Gastrocnemius medialis (tissue), 4 donors: ENCODE results near the gene TIFAB. TPM values are rescaled to one million over a fixed set of nuclear protein-coding genes. Genes with fewer than 3 reads are reported as not detected.

Experiments
- ATAC-seq, 2 donors: fragments of 150-250 bp; one replicate each; pipeline ENCODE4 v1.9.1; 2016
- DNase-seq, 2 donors: peaks; one replicate each; pipeline ENCODE4 v3.0.0-alpha.2; 2019
- H3K27ac ChIP-seq, 4 donors: fragments of 200-600 bp; sonication (generic); 1 replicate in 1 of 4; 2 replicates in 3 of 4; pipeline ENCODE4 v1.5.1; 2016 to 2018; ENCODE audit warnings: mild to moderate bottlenecking in 2 of 4, moderate library complexity in 1 of 4
- H3K27me3 ChIP-seq, 3 donors: fragments of 200-600 bp; sonication (generic) in 2 of 3; 1 replicate in 1 of 3; 2 replicates in 2 of 3; pipeline versions ENCODE4 v1.5.1 to v1.6.0; 2016 to 2019; ENCODE audit warnings: mild to moderate bottlenecking in 1 of 3, moderate library complexity in 1 of 3
- H3K36me3 ChIP-seq, 2 donors: fragments of 200-600 bp; sonication (generic) in 1 of 2; one replicate each; pipeline ENCODE4 v1.5.1; 2017 to 2018
- H3K4me1 ChIP-seq, 2 donors: fragments of 200-600 bp; sonication (generic) in 1 of 2; one replicate each; pipeline ENCODE4 v1.5.1; 2016 to 2017; ENCODE audit warnings: mild to moderate bottlenecking in 2 of 2
- H3K4me3 ChIP-seq, 4 donors: fragments of 200-600 bp; sonication (generic) in 3 of 4; 1 replicate in 1 of 4; 2 replicates in 3 of 4; pipeline ENCODE4 v1.5.1; 2016 to 2019; ENCODE audit warnings: mild to moderate bottlenecking in 2 of 4
- H3K9me3 ChIP-seq, 3 donors: fragments of 200-600 bp; sonication (generic) in 2 of 3; 1 replicate in 1 of 3; 2 replicates in 2 of 3; pipeline ENCODE4 v1.5.1; 2016 to 2019
- CTCF ChIP-seq, 5 experiments: fragments of 450-650 bp in 3 of 5; fragments of 200-600 bp in 2 of 5; sonication (generic) in 2 of 5; IDR thresholded peaks in 4 of 5; conservative IDR thresholded peaks in 1 of 5; 1 replicate in 4 of 5; 2 replicates in 1 of 5; pipeline ENCODE4 v1.5.1; 2016 to 2019; ENCODE audit warnings: antibody characterized with exemption in 5 of 5, mild to moderate bottlenecking in 3 of 5, moderate library complexity in 3 of 5
- POLR2A ChIP-seq, 2 donors: fragments of 450-650 bp; IDR thresholded peaks; one replicate each; pipeline ENCODE4 v1.6.1; 2017; ENCODE audit warnings: antibody characterized with exemption in 2 of 2, mild to moderate bottlenecking in 2 of 2, moderate library complexity in 2 of 2
- in situ Hi-C, 4 donors: fragments of 200-750 bp; cut with MboI; loops; one replicate each; pipeline versions ENCODE4 v1.15.0 to v1.8.0; 2017; ENCODE audit warnings: low sequenced_read_pairs in 4 of 4
- intact Hi-C: fragments of 100-400 bp; cut with DNase I; formaldehyde crosslinking; loops from one replicate; pipeline ENCODE4 v1.15.1; 2023; ENCODE audit warnings: low total_unique reads
- total RNA-seq, 4 donors: library from RNA; depleted of rRNA; stranded (reverse); fragments of >200 nt; gene quantifications; one replicate each; pipeline versions ENCODE4 v1.1.0 to v1.2.3, GENCODE V29; 2016

The TIFAB gene
- total RNA-seq, 4 donors from 2014 or later = not detected

- no peaks in the 10 kb centered on the region for H3K27me3 ChIP-seq
- DNase-seq (no peak), ATAC-seq (no peak)
- H3K4me3 ChIP-seq = no peak overlapping the region
- H3K4me1 ChIP-seq = no peaks in the 10 kb centered on the region
- TF ChIP-seq CTCF (IDR thresholded peaks at IDR 0.05 in 4 of 5, conservative IDR thresholded peaks at IDR 0.05 in 1 of 5) (no peak), POLR2A (IDR thresholded peaks at IDR 0.05) (no peak)
- intact Hi-C loops = no loop called here
- no peaks in the 10 kb centered on the region for H3K9me3 ChIP-seq
- no peaks in the 10 kb centered on the region for H3K36me3 ChIP-seq
- H3K27ac ChIP-seq = no peak overlapping the region
- in situ Hi-C loops = no loop called here
Measured at GRCh38 chr5:135446615-135447014, 5.5 kb downstream of the TIFAB start.

- Histone ChIP-seq H3K36me3 (no peaks in the 10 kb centered on the region), H3K4me1 (no peaks in the 10 kb centered on the region), H3K27ac (no peak overlapping the region), H3K9me3 (no peaks in the 10 kb centered on the region), H3K4me3 (no peak overlapping the region), H3K27me3 (no peaks in the 10 kb centered on the region)
- intact Hi-C loops (no loop called here), in situ Hi-C loops (no loop called here)
- DNase-seq (no peak), ATAC-seq (no peak)
- TF ChIP-seq CTCF (IDR thresholded peaks at IDR 0.05 in 4 of 5, conservative IDR thresholded peaks at IDR 0.05 in 1 of 5) = no peak
- no peak for TF ChIP-seq POLR2A (IDR thresholded peaks at IDR 0.05)
Measured at GRCh38 chr5:135446206-135446605, 5.9 kb downstream of the TIFAB start.

- no peaks in the 10 kb centered on the region for H3K27me3 ChIP-seq
- intact Hi-C loops = no loop called here
- H3K9me3 ChIP-seq = no peaks in the 10 kb centered on the region
- no peaks in the 10 kb centered on the region for H3K4me1 ChIP-seq
- no peak overlapping the region for H3K27ac ChIP-seq
- in situ Hi-C loops = no loop called here
- no peak for ATAC-seq
- DNase-seq = no peak
- TF ChIP-seq POLR2A (IDR thresholded peaks at IDR 0.05) (no peak), CTCF (IDR thresholded peaks at IDR 0.05 in 4 of 5, conservative IDR thresholded peaks at IDR 0.05 in 1 of 5) (no peak)
- H3K4me3 ChIP-seq = no peak overlapping the region
- H3K36me3 ChIP-seq = no peaks in the 10 kb centered on the region
Measured at GRCh38 chr5:135445306-135445985, 6.7 kb downstream of the TIFAB start.

GRCh38 chr5:135444881-135445280 is 7.3 kb downstream of the TIFAB start:
- no peak for DNase-seq
- Histone ChIP-seq H3K27ac (no peak overlapping the region), H3K9me3 (no peaks in the 10 kb centered on the region), H3K4me1 (peaks cover 1 to 4% of the 10 kb centered on the region in 2 donors), H3K4me3 (no peak overlapping the region), H3K27me3 (no peaks in the 10 kb centered on the region), H3K36me3 (no peaks in the 10 kb centered on the region)
- in situ Hi-C loops = no loop called here
- intact Hi-C loops = no loop called here
- ATAC-seq = no peak
- TF ChIP-seq CTCF (IDR thresholded peaks at IDR 0.05 in 4 of 5, conservative IDR thresholded peaks at IDR 0.05 in 1 of 5) = no peak
- no peak for TF ChIP-seq POLR2A (IDR thresholded peaks at IDR 0.05)

GRCh38 chr5:135444360-135444759 is 7.8 kb downstream of the TIFAB start:
- in situ Hi-C loops (no loop called here), intact Hi-C loops (no loop called here)
- no peak overlapping the region for H3K27ac ChIP-seq
- no peaks in the 10 kb centered on the region for H3K9me3 ChIP-seq
- no peak for ATAC-seq
- DNase-seq = no peak
- TF ChIP-seq CTCF (IDR thresholded peaks at IDR 0.05 in 4 of 5, conservative IDR thresholded peaks at IDR 0.05 in 1 of 5) (no peak), POLR2A (IDR thresholded peaks at IDR 0.05) (no peak)
- H3K4me3 ChIP-seq = no peak overlapping the region
- no peaks in the 10 kb centered on the region for H3K36me3 ChIP-seq
- peaks cover 3 to 9% of the 10 kb centered on the region in 2 donors for H3K4me1 ChIP-seq
- no peaks in the 10 kb centered on the region for H3K27me3 ChIP-seq
